ENCODE data around the gene ASIC2.

Gene ASIC2

DNA sequence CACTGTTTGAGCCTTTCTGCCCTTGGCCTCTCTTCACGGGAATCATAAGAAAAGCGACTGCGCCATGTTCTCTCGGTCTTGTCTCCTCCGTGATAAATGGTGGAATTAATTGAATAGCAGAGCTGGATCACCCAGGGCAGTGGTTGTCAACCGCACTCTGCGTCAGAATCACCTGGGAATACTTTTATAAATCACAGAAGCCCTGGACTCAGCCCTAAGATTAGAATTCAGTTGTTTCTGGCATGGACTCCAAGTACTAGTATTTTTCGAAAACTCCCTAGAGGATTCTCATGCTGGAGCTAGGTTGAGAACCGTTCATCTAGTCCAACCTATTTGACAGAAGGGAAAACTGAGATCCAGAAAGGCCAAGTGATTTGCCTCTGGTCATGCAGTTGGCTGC lies 237.3 kb downstream of the ASIC2 start:
- no peak for DNase-seq

DNA sequence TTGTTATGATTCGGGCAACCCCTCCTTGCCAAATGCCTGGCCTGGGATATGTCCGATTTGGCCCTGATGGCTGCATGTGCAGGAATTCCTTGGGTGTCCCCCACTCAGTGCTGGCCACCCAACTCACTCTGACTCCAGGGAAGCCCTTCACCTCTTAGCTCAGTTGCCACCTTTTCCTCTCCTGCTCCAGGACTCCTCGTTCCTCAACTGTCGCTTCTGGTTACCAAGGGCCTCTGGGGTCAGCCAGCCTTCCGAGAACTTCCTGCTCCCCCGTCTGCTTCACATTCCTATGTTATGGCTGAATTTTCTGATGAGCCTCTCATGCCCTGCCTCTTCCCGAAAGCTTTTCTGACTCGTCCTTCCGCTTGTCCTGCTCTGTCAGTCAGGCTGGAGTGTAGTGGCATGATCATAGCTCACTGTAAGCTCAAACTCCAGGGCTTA lies 237.9 kb downstream of the ASIC2 start:
- DNase-seq = no peak

DNA sequence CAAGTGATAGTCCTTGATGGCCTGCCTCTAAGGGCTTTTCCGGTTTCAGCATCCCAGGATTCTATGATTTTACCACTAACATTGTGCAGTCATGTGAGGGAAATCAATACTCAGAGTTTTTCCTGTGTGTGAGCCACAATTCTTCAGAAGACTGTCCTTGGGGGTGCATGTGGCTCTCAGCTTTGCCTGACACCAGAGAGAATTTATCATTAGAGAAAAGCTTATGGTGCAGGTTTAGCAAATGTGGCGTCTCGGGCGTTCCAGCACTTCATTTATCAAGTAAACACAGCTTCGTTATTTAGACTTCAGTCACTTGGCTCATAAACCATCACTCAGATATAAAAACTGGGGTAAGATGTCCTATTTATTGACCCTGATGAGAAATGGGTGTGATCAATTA lies 238.7 kb downstream of the ASIC2 start:
- no peak for DNase-seq

DNA sequence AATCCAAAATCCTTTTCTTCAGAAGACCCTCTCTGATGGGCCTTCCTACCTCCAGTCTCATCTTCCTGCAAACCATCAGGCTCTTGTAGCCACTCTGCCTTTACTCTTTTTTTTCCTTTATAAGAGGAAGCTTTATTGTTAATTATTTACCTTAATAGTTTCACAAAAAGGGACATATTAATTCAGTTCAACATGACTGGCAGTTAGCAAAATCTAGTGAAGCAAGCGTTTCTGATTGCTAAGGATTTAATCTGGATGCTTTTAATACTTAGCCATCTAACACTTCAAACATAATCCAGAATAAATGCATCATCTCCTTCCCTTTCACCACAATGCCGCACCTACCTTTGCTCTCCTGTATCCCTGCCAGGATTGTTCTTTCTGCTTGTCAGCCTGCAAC lies 239.4 kb downstream of the ASIC2 start:
- DNase-seq = no peak

DNA sequence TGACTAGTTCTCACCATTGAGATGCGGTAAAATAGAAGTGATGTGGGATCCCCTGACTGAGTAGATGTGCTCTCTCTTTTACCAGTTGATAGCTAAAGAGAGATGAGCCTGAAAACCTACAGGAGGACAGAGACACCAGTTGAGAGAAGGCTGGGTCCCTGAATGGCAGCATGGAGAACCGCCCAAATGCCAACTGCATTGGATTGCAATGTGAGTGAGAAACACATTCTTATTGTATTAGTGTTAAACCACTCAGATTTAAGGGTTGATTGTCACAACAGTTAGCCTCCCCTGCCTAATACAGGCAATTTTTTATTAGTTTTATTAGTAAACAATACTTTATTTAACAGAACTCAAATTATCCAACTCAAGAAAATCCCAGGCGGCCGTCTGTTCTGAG lies 240.2 kb downstream of the ASIC2 start:
- DNase-seq = no peak

DNA sequence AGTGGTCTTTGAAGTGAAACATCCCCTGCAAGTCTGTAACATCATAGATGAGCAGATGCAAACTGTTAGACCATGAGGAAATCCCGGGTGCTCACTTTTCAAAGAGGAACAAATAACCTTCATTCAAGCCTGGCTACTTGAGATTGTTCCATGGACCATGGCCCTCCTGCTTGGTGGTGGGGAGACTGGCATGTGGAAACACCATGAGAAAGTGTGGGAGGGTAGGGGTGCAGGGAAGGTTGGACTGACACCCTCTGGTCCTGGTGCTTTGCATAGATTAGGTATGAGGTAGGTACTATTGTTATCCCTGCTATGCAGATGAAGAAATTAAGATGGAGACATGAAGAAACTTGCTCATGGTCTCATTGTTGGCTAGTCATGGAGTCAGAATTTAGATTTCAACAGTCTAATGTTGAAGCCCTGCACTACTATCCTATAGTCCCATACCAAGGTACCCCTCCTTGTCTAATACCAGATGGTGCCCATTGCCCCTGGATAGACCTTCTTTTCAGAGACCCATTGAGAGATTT lies 242.4 kb downstream of the ASIC2 start:
- DNase-seq = no peak

DNA sequence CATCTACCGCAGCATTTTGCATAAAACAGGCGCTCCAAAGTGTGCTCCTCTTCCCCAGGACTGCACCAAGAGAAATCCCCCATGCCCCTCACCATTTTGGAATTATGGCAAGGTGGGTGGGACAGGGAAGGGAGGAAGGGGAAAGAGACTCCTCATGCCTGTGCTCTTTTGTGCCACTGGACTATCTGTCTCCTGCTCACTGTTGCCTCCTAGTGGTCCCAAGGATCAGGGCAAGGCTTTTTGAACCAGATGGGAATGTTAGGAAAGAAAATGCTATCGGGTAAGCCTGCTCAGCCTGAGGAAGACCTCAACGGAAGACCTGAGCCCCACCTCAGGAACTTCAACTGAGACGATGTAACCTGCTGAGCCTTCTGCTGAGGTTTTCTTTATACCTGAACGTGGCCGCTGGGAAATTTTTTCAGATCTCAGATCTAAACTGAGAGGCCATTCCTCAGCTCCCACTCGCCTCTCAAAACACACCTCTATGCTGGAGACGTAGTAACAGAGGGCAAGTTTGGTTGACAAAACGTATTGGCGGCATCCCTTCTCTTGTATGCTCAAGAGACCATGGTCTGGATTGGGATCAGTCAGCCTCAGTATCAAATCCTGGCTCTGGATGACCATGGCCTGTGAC lies 243.2 kb downstream of the ASIC2 start:
- peak; percentile 3 for DNase-seq

DNA sequence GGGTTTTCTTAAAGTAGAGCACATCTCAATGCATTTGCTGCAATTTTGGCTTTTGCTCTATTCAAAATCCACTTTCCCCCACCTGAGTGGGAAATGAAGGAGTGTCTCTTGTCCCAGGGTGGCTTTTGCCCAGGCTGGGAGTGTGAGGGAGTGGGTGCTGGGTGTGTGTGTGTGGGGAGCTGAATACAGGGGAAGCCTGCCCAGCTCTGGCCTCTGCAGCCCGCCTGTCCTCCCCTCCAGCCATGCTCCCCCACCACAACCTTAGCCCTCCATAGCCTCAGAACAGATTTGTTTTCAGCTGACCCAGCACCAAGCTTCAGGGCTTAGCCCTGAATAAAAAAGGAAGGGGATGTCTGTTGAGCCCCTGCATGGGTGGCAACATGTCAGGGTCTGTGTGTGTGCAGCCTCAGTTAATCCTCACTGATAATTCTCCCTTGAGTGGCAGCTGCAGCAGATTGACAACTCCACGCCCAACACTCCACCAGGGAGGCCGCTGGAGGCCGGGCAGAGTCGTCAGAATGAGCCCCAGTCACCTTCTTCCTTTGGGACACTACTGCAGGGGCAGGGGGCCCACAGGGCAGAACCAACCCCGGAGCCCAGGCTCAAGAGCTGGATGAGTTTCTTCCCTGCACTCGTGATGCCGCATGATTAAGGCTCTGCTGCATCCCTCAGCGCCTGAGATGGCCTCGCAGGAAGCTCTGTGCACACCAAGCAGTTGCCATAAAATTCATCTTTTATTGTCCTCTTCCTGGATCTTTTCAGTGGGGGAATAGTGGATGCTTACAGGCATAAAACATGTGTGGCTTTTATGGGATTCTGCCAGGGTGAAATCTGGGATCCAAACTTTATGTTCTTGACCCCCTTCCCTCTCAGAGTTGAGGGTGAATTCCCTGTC lies 246.5 kb downstream of the ASIC2 start:
- no peak for DNase-seq

DNA sequence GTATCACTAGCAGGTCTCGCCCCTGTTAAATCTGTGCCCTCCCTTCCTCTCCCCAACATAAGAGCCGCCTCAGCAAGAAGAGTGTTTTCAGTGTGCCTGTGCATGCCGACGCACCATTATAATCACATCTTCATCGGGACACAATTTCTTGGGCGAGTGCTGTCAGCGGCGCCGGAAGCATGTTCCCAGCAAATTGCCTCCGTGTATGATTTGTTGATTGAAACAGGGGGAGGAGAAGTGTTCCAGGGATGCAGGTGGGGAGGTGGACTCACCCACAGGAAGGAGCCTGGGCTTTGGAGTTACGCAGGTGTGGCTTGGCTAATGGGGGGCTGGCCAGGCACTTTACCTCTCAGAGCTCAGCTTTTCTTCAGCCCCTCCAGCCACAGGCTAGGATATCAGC lies 247.9 kb downstream of the ASIC2 start:
- no peak for DNase-seq

DNA sequence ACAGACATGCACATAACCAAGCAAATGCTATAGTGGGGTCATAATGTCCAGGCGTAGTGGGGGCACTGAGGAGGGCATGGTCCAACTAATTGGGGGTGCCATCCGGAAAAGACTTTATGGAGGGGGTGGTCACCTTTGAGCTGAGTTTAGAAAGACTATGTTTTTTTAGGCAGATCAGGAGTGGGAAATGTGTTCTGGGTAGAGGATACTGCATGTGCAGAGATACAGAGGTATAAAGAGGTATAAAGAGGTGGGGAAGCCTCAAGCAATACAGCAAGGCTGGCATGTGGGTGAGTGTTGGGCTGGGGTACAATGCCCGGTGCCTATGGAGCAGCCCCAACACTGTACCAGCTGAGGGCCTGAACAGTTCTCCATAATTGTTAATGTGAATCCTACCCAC lies 248.3 kb downstream of the ASIC2 start:
- no peak for DNase-seq

DNA sequence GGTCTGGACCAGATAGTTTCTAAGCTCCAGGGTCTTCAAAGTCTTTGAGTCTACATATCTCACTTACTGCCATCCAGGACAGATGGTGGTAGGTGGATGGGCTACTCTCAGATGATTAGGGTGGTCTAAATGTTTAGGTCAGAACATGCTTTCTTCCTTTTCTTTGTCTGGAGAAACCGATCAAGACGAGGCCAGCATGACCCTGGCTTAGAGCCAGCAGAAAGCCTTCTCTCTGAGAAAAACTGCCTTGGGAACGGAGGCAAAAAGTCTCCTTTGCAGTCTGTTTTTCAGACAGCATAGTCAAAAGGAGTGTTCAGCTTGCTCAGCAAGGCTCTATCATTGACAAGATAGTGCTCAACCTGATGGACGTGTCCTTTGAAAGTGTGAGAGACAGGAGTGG lies 252.6 kb downstream of the ASIC2 start:
- no peak for DNase-seq

DNA sequence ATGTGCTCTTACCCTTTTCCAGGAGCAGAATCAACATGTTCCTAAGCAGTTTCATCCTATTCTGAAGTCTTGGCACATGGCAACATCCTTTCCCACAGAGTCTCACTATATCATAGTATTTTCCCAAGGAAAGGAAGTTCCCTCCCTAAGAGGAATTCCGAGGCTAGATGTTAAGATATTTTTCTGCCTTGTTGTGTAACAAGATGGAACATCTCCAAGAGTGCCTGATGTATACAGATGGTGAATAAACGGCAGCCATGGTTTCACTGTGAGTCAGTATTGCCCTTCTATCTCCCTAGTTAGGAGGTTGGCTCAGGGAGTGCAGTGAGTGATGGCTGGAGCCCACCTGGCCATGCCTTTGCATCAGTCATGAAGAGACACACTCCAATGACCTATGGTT lies 253.2 kb downstream of the ASIC2 start:
- no peak for DNase-seq

DNA sequence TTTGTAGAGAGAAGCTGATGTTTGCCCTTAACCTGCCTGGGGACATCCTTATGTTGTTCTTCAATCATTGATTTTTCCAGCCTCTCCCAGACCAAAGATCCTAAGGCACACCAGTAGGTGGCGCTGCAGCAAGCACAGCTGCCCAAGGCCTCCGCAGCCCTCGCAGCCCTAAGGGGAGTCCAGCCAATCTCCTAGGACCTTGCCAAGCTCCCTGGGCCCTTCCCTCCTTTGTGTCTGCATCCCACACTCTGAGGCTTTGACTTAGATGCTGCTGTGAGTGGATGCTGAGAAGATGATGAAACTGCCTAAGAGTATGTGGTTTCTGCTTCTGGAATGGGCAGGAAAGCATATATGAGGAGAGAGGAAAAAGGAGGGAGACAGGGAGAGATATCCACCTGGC lies 254.4 kb downstream of the ASIC2 start:
- no peak for DNase-seq

DNA sequence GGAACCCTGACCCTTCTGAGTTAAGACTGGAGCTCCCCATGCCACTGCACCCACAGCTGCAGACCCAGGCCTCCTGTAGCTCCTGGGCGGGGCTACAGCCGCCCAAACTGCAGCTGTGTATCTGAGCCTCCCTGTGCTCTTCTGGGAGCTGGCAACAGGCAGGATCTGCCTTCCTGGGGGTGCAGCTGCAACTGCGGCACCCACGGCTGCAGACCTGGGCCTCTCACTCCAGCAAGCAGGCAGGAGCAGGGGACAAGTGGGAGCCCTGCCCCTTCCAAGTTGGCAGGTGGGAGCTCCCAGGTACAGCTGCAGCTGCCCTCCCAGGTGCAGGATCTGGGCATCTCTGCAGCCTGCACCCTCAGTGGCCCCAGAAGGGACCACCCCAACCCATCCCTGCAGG lies 259.9 kb downstream of the ASIC2 start:
- no peak for DNase-seq

DNA sequence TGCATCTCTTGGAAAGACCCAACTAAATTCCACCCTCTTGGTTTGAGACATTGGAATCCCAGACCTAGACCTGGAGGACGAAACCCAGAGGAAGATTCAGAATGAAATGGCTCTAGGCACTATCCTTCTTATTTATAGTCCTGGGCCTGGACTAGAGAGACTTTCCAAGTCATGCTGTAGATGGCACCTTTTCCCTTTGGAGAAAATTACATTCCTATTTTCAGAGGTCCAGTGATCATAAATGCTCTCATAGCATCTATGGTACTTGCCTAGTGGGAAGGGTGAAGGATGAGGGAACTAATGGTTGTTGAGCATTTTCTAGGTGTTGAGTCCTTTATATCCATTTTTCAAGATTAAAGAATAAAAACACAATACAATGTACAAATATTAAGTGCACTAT lies 264.3 kb downstream of the ASIC2 start:
- no peak for DNase-seq

DNA sequence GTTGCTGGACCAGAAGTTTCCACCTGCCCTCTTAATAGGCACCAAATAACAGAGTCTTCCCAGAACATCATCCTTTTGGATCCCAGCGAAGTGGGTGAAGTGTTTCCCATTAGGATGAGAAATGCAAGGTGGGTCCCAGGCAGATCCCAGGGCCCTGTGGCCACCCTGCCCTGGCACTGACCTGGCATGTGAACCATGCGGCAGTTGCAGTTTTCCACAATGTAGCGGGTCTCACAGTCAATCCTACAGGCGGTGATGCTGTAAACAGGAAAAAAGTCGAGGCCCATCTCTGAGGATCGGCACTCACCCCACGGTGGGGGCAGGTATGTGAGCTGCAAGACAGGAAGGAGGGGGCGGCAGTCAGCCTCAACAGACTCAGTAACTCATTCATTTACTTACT lies 265.0 kb downstream of the ASIC2 start:
- no peak for DNase-seq

DNA sequence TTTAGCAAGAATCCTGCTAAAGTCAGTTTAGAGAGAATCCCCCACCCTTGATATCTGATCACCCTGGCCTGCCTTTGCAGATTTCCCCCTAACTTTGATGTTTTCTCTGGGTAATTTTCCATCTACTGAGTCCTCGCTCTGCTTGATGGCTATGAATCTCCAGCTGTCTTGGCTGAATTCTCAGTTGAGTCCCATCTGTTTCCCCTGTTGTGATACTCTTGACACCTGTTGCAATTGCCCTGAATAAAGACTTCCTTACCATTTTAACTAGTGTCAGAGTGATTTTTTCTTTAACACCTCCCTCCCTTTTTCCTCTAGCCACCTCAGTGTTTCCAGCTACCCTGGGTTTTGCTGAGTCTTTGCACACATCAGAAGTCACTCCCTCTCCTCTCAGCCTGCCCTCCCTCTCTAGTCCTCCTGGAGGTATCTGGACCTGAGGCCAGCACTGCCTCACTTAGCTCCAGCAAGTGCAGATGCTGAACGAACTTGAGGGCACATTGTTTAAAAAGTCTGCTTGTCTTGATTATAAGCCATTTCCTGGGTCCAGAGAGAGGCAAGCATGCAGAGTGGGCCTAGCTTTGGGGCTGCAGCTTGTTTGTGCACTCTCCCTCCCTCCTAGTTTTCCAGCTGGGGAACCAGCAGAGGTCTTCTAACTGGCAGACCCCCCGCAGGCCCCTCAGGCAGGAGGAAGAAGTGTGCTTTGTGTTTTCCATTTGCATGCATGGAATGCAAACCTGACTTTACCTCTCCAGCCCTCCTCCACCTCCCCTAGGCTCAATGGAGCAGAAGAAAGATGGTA lies 268.2 kb downstream of the ASIC2 start:
- DNase-seq = no peak

DNA sequence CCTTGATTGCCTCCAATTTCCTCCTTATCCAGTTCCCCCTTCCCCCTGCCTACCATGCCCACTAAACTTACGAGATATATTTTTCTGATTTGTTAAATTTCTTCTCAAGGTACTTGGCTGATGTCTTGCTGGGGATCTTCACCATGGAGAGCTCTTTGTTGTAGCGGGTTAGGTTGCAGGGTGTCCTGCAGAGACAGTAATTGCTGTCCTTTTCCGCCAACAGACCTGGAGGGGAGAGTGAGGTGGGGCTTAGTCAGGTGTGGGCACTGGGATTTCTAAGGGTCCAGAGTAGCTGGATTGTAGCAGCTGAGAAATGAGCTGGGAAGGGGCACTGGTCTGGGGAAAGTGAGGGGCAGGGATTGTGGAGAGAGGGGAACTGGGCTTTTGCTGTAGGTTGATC lies 269.3 kb downstream of the ASIC2 start:
- no peak for DNase-seq

DNA sequence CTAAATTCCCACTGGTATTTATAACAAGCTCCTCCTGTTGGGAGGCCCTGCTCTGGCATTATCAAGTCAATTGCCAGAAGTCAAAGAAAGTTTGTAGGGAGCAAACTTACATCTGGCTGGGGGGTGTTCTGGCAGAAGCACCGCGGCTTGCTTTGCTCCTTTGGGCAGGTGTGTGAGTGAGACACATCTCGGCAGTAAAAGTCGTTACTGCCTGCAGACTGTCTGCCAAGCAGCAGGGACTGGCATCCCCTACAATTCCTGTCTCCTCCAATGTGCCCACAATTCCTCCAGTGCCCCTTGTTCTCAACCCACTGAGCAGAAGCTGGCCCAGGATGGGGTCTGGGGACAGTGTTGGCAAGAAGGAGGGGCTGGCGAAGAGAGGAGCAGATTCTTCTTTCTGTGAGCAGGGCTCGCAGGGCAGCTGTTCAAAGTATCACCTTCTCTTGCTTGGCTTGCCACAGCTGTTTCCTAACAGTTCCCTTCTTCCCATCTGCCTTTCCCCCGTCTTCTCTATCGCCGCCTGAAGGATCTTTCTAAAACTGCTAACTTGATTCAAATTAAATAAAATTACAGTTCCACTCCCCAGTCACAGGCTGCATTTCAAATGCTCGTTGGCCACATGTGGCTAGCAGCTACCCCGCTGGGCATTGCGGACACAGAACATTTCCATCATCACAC lies 271.2 kb downstream of the ASIC2 start:
- DNase-seq = no peak

DNA sequence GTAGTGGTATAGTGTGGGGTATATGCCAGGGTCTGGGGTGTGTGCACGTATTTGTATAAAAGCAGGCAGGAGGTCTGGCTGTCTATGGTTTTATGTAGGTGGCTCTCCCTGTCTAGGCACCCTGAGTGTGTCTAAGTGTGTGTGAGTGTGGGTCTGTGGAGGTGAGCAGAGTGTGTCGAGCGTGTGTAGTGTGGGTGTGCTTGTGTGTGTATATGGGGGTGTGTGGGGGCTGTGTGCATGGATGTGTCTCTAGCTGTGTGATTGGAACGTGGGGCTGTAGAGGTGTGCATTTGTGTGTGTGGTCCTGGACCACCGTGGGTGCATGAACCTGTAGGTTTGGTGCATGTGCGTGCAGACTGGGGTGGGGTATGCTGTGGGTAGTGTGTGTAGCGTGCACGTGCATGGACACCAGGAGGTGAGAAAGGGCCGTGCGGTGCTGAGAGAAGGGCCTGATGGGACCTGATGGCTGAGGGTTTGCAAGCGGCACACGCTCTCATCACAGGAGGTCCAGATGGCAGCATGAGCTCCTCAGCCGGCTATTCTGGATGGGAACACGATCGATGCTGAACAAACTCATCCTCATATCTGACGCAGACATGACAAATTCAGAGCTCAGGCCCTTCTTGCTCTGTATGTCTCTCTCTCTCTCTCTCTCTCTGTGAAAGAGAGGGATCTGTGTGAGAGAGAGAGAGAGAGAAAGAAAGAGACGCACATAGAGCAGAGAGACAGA lies 273.8 kb downstream of the ASIC2 start:
- no peak for DNase-seq

DNA sequence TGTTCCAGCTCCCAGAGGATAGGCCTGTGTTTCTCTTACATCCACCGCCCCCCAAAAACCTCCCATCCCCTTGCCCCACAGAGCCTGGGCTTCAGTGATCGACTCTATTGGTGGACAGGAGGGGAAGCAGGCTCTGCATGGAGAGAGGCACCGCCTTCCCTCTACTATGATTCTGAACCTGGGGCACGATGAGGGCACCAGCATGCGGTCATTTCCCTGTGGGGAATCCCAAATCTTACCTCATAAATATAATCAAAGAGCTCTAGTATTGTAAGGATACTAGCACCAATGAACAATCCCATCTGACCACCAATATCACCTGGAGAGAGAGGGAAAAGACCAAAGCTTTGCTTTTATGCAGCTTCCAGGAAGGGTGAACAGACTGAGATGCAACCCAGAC lies 275.7 kb downstream of the ASIC2 start:
- no peak for DNase-seq

DNA sequence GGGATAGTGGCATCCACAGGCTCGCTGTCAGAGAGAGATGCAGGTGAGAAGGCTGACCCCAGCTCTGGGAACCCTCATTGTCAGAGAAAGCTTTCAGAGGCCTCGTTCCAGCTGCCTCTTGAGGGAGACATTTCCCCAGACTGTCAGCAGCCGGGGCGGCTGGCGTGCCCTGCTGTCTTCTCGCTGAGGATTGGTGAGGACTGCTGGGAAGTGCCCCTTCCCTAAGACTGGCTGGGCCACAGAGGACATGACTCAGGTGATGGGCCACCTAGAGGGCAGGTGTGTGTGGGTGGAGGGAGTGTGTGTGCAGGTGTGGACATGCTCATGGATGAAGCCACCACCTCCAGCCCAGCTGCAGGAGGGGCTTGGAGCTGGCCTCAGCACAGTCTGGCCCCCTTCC lies 276.2 kb downstream of the ASIC2 start:
- no peak for DNase-seq

All from amniotic stem cell (primary cell).